K562 (cell line): ENCODE measurements around the gene DTX4. TPM values are rescaled to one million over a fixed set of nuclear protein-coding genes. Genes with fewer than 3 reads are reported as not detected.

Experiments used
- ATAC-seq: fragments of 200-7000 bp; cut with Tn5 transposase; 3 replicates; pipeline ENCODE4 v1.9.1; 2020; ENCODE audit warnings: moderate library complexity
- BruUV-seq: library from RNA; stranded (reverse); fragments of 400-500 nt; replicated peaks from 2 replicates; lab custom pipeline; 2021; lab: Mats Ljungman, UMichigan
- CTCF ChIA-PET: fragments of 300-600 bp; formaldehyde crosslinking; extraction: SDS; loops from one replicate; lab custom pipeline; 2021; ENCODE audit warnings: low intra/inter-chr PET ratio; lab: Yijun Ruan, JAX
- POLR2A ChIA-PET: fragments of 300-600, 350-650 bp; sonication (Branson Sonifier 250); formaldehyde crosslinking; extraction: SDS; loops from one replicate; lab custom pipeline; 2021; ENCODE audit warnings: antibody characterized with exemption, inconsistent platforms; lab: Yijun Ruan, JAX
- DNase-seq, 4 experiments: peaks; one replicate each; pipeline versions ENCODE4 v3.0.0 to v3.0.0-alpha.2; 2011 to 2018; ENCODE audit warnings: low spot score in 3 of 4, mixed read lengths in 3 of 4; ENCODE audit errors: extremely low read depth in 1 of 4
- FAIRE-seq: peaks from 2 replicates; lab custom pipeline; 2011; peaks lifted over from hg19 to GRCh38; lab: Jason Lieb, UNC
- H2AFZ ChIP-seq: 2 replicates; pipeline ENCODE4 v1.6.0; 2011; ENCODE audit warnings: low read depth, low read length, control low read depth, inconsistent platforms
- H3K27ac ChIP-seq: fragments of 200-600 bp; 3 replicates; pipeline ENCODE4 v1.8.0; 2011; ENCODE audit warnings: low read depth, mild to moderate bottlenecking, control low read depth, inconsistent platforms, low read length, moderate library complexity, mixed read lengths; ENCODE audit errors: extremely low read depth
- H3K27me3 ChIP-seq, 2 experiments: fragments of 300-600 bp in 1 of 2; 2 replicates in 1 of 2; 3 replicates in 1 of 2; pipeline versions ENCODE4 v1.6.0 to v1.8.0; 2011; ENCODE audit warnings: inconsistent platforms in 2 of 2, low read length in 2 of 2, mild to moderate bottlenecking in 1 of 2, mixed read lengths in 1 of 2, moderate library complexity in 1 of 2; ENCODE audit not compliant: control insufficient read depth in 2 of 2, insufficient read depth in 2 of 2
- H3K36me3 ChIP-seq: fragments of 300-600 bp; 3 replicates; pipeline ENCODE4 v1.8.0; 2011; ENCODE audit warnings: mild to moderate bottlenecking, low read length, inconsistent platforms; ENCODE audit not compliant: control insufficient read depth, insufficient read depth
- H3K4me1 ChIP-seq, 2 experiments: fragments of 200-600 bp in 1 of 2; replicated peaks in 1 of 2; 2 replicates in 1 of 2; 3 replicates in 1 of 2; pipeline versions ENCODE4 v1.5.1 to v1.8.0; 2011; ENCODE audit warnings: inconsistent platforms in 2 of 2, low read length in 2 of 2, mild to moderate bottlenecking in 1 of 2, mixed read lengths in 1 of 2, moderate library complexity in 1 of 2; ENCODE audit not compliant: control insufficient read depth in 2 of 2, insufficient read depth in 2 of 2
- H3K4me2 ChIP-seq: 2 replicates; pipeline ENCODE4 v1.6.1; 2011; ENCODE audit warnings: low read length, control low read depth, inconsistent platforms, mixed read lengths; ENCODE audit not compliant: insufficient read depth
- H3K4me3 ChIP-seq: fragments of 200-600 bp; sonication (generic), shearing (Covaris generic); 2 replicates; pipeline ENCODE4 v1.5.1; 2016; ENCODE audit warnings: control low read depth, inconsistent platforms
- H3K79me2 ChIP-seq: fragments of 200-600 bp; 3 replicates; pipeline ENCODE4 v1.8.0; 2011; ENCODE audit warnings: low read length, inconsistent platforms; ENCODE audit not compliant: control insufficient read depth, insufficient read depth
- H3K9ac ChIP-seq, 2 experiments: 2 replicates each; pipeline versions ENCODE4 v1.6.0 to v1.6.1; 2011; ENCODE audit warnings: low read depth in 2 of 2, low read length in 2 of 2, control low read depth in 1 of 2, inconsistent platforms in 1 of 2, mild to moderate bottlenecking in 1 of 2, mixed read lengths in 1 of 2; ENCODE audit not compliant: insufficient read depth in 1 of 2
- H3K9me1 ChIP-seq: one replicate; pipeline ENCODE4 v1.6.0; 2011; ENCODE audit warnings: inconsistent platforms, mild to moderate bottlenecking, low read length, moderate library complexity; ENCODE audit not compliant: control insufficient read depth, insufficient read depth
- H3K9me3 ChIP-seq: replicated peaks from 2 replicates; pipeline ENCODE4 v1.5.1; 2011; ENCODE audit warnings: low read depth, low read length, inconsistent platforms; ENCODE audit not compliant: control insufficient read depth, insufficient read depth
- H4K20me1 ChIP-seq: replicated peaks from 2 replicates; pipeline ENCODE4 v1.6.1; 2011; ENCODE audit warnings: low read length, inconsistent platforms, mixed read lengths; ENCODE audit not compliant: control insufficient read depth, insufficient read depth
- CBFA2T3 ChIP-seq: fragments of 450-650 bp; IDR thresholded peaks from 2 replicates; pipeline ENCODE4 v1.6.1; 2017
- IFI16 ChIP-seq: fragments of 250-450 bp; sonication (Bioruptor Pico); IDR thresholded peaks from 2 replicates; pipeline ENCODE4 v2.1.2; 2022; ENCODE audit warnings: mild to moderate bottlenecking, inconsistent platforms
- MECOM ChIP-seq: fragments of 250-450 bp; sonication (Bioruptor Pico); IDR thresholded peaks from 2 replicates; pipeline ENCODE4 v1.8.0; 2022; ENCODE audit warnings: inconsistent platforms
- NONO ChIP-seq, 2 experiments: fragments of 200-400 bp in 1 of 2; fragments of 450-650 bp in 1 of 2; formaldehyde crosslinking in 1 of 2; IDR thresholded peaks; 2 replicates each; pipeline ENCODE4 v1.6.1; 2017; ENCODE audit warnings: low read depth in 2 of 2, mild to moderate bottlenecking in 2 of 2, moderate library complexity in 2 of 2, low read length in 1 of 2
- NR1H2 ChIP-seq: sonication (generic); formaldehyde crosslinking; IDR thresholded peaks from 2 replicates; pipeline ENCODE4 v1.4.0; 2020; ENCODE audit warnings: mild to moderate bottlenecking, missing genetic modification reagents
- NR2F6 ChIP-seq: fragments of 450-650 bp; formaldehyde crosslinking; IDR thresholded peaks from 2 replicates; pipeline ENCODE4 v1.4.0; 2020; ENCODE audit warnings: mild to moderate bottlenecking
- SRSF3 ChIP-seq: fragments of 200-400 bp; formaldehyde crosslinking; IDR thresholded peaks from 2 replicates; pipeline ENCODE4 v1.6.1; 2016; ENCODE audit warnings: mild to moderate bottlenecking, low read length, moderate library complexity; ENCODE audit not compliant: insufficient read depth
- TEAD4 ChIP-seq, 2 experiments: sonication (generic) in 1 of 2; formaldehyde crosslinking in 1 of 2; IDR thresholded peaks; 2 replicates each; pipeline versions ENCODE4 v1.6.1 to v1.8.0; 2012 to 2022; ENCODE audit warnings: borderline replicate concordance in 1 of 2, inconsistent platforms in 1 of 2, low read length in 1 of 2, mild to moderate bottlenecking in 1 of 2, missing genetic modification reagents in 1 of 2
- ZC3H11A ChIP-seq: IDR thresholded peaks from 2 replicates; pipeline ENCODE4 v1.6.1; 2012; ENCODE audit warnings: low read depth, low read length, improper control_type of control experiment
- ZNF75A ChIP-seq: fragments of 450-650 bp; formaldehyde crosslinking; IDR thresholded peaks from 2 replicates; pipeline ENCODE4 v1.4.0; 2020; ENCODE audit warnings: mild to moderate bottlenecking
- WGBS: fragments of 100-300 bp; shearing (Covaris generic); methylation state at CpG from one replicate; pipeline ENCODE4 v1.1.6; 2016; ENCODE audit warnings: low coverage, mixed read lengths; ENCODE audit not compliant: insufficient coverage; ENCODE audit errors: missing lambda C conversion rate; 5-methylcytosine and 5-hydroxymethylcytosine counted together
- in situ Hi-C: fragments of 300-500 bp; cut with MboI; formaldehyde crosslinking; loops from 4 replicates; pipeline ENCODE4 v1.15.0; 2018; ENCODE audit warnings: inconsistent platforms, mixed read lengths
- intact Hi-C: fragments of 100-400 bp; cut with micrococcal nuclease; formaldehyde crosslinking; loops from 2 replicates; pipeline ENCODE4 v1.14.2; 2022
- polyA plus RNA-seq, 8 experiments: library from polyadenylated mRNA; depleted of rRNA in 4 of 8; stranded (reverse) in 5 of 8; unstranded in 3 of 8; fragments of >200 nt; fragmentation: Nextera tagmentation in 2 of 8; fragmentation: Illumina TruSeq in 1 of 8; extraction: Ambion mirVana in 2 of 8; extraction: Trizol in 1 of 8; gene quantifications; 2 replicates each; pipeline versions ENCODE4 v1.2.1 to v1.2.3, GENCODE V29; 2011 to 2014; ENCODE audit warnings: inconsistent platforms in 1 of 8, missing spikeins in 1 of 8
- total RNA-seq, 7 experiments: library from RNA; depleted of rRNA in 6 of 7; stranded (reverse); fragments of >200 nt in 6 of 7; fragmentation: Illumina TruSeq in 2 of 7; extraction: Trizol in 2 of 7; gene quantifications; 2 replicates each; pipeline versions ENCODE4 v1.2.1 to v1.2.3, GENCODE V29; 2011 to 2021; ENCODE audit warnings: low replicate concordance in 1 of 7

Gene DTX4
- total and polyA plus RNA-seq, 9 of the 15 experiments (the other 6 are each of a cell fraction or from before 2014, with no cell fraction given): 0.03 to 0.47 (median 0.04) TPM; not detected in 4

DNA sequence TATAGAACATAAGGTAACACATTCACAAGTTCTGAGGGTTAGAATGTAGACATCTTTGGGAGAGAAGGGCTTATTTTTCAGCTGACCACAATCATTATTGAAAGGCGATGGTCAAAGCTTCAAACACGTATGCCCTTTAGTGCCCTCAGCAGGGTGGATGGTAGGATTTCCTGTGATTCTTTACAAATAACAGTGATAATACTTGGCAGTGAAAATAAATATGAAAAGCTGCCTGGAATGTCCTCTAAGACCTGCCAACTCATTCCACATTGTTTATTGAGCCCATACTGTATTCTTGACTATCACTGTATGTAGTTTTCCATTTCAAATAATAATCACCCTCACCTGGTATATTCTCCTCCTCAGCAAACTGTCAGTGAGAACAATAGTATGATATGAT is 54.5 kb downstream of the DTX4 start:
- H2AFZ ChIP-seq: no peak overlapping the region
- H3K4me1 ChIP-seq: no peaks in the 10 kb centered on the region
- ATAC-seq: no peak
- no peaks in the 10 kb centered on the region for H3K36me3 ChIP-seq
- no peak overlapping the region for H3K9ac ChIP-seq
- TF ChIP-seq CBFA2T3 (no peak), MECOM (CRISPR knock-in tag) (no peak), IFI16 (CRISPR knock-in tag) (no peak), NR2F6 (CRISPR knock-in tag) (no peak), ZNF75A (CRISPR knock-in tag) (no peak), NR1H2 (no peak), NONO (IDR thresholded peaks at IDR 0.05; ENCODE audit: low read depth in 2 of 2, low read length in 1 of 2) (no peak), ZC3H11A (no peak), TEAD4 (IDR thresholded peaks at IDR 0.05; ENCODE audit: low read length) (no peak), TEAD4 (CRISPR knock-in tag; IDR thresholded peaks at IDR 0.05; ENCODE audit: borderline replicate concordance) (no peak), SRSF3 (no peak)
- H3K9me1 ChIP-seq: no peaks in the 10 kb centered on the region
- H3K9me3 ChIP-seq: no peaks in the 10 kb centered on the region
- 0% methylated on average over 2 of the region's 2 CpGs for WGBS
- no peaks in the 10 kb centered on the region for H4K20me1 ChIP-seq
- no peak overlapping the region for H3K4me2 ChIP-seq
- H3K79me2 ChIP-seq: no peaks in the 10 kb centered on the region
- H3K27me3 ChIP-seq: no peaks in the 10 kb centered on the region
- FAIRE-seq: no peak
- no peak for DNase-seq
- CTCF ChIA-PET: no interaction called here
- H3K4me3 ChIP-seq: no peak overlapping the region
- H3K27ac ChIP-seq: no peak overlapping the region
- intact Hi-C loops (no loop called here), in situ Hi-C loops (no loop called here)
- BruUV-seq: no TSS peak
- POLR2A ChIA-PET: no interaction called here
